HG02981 (cell line): Measurements from ENCODE around the gene POLG.
"Not testable (repeated sequence)": the region's sequence is repeated elsewhere in the genome, so short reads cannot be mapped to it uniquely, and the experiment has no call there.

ENCODE experiments used
- ATAC-seq: cut with Tn5 transposase; IDR thresholded peaks from one replicate; pipeline ENCODE4 v1.9.1; 2021; ENCODE audit warnings: mild to moderate bottlenecking, moderate library complexity; ENCODE audit not compliant: unreplicated experiment

POLG gene

GRCh38 chr15:89293012-89293411, 41.6 kb downstream of the POLG start:
- no peak for ATAC-seq

- no peak for ATAC-seq
These were observed 42.6 kb downstream of the POLG start for GRCh38 chr15:89291934-89292438.

GRCh38 chr15:89283201-89283600, 51.4 kb downstream of the POLG start:
- no peak for ATAC-seq

- no peak for ATAC-seq
These were observed 52.0 kb downstream of the POLG start for GRCh38 chr15:89282631-89283030.

GRCh38 chr15:89278307-89278706, 56.3 kb downstream of the POLG start:
- no peak for ATAC-seq

GRCh38 chr15:89277281-89277680, 57.3 kb downstream of the POLG start:
- not testable (repeated sequence) for ATAC-seq
